Measurements from ENCODE around the gene INTS3.

- TF ChIP-seq SIX5 (IDR thresholded peaks at IDR 0.05; ENCODE audit: low read depth, low read length) (no peak), KDM1A (IDR thresholded peaks at IDR 0.05; ENCODE audit: borderline replicate concordance, low read length) (no peak), CTCF (IDR thresholded peaks at IDR 0.05; ENCODE audit: control extremely low read depth in 1 of 3, insufficient read depth in 1 of 3, low read depth in 1 of 3, low read length in 3 of 3) (no peak), CBX5 (IDR thresholded peaks at IDR 0.05; ENCODE audit: low read depth, low read length) (no peak), EP300 (IDR thresholded peaks at IDR 0.05; ENCODE audit: borderline replicate concordance in 1 of 2, low read depth in 2 of 2, low read length in 2 of 2) (no peak), MAFK (IDR thresholded peaks at IDR 0.05; ENCODE audit: low read depth, low read length) (no peak), POLR2A (IDR thresholded peaks at IDR 0.05; ENCODE audit: control extremely low read depth in 1 of 2, low read depth in 2 of 2, low read length in 2 of 2) (no peak), RAD21 (IDR thresholded peaks at IDR 0.05 in 1 of 2, conservative IDR thresholded peaks at IDR 0.05 in 1 of 2; ENCODE audit: low read depth in 2 of 2, low read length in 2 of 2) (no peak), SIN3A (conservative IDR thresholded peaks at IDR 0.05 in 1 of 2, IDR thresholded peaks at IDR 0.05 in 1 of 2; ENCODE audit: low read depth in 1 of 2, low read length in 2 of 2) (no peak), GTF2F1 (IDR thresholded peaks at IDR 0.05; ENCODE audit: borderline replicate concordance, low read depth, low read length) (no peak), JUND (IDR thresholded peaks at IDR 0.05; ENCODE audit: low read length) (no peak)
These were observed 39.0 kb upstream of the INTS3 start for GRCh38 chr1:153688736-153689328.

All from H1 (cell line).